ENCODE data around the gene NSD1. TPM values are rescaled to one million over a fixed set of nuclear protein-coding genes. Genes with fewer than 3 reads are reported as not detected.

Gene NSD1
- total RNA-seq, 1 experiment from 2014 or later: 62.2 TPM

GRCh38 chr5:177275883-177276282, 142.3 kb downstream of the NSD1 start:
- H3K4me2 ChIP-seq: no peak overlapping the region
- H3K4me3 ChIP-seq: no peak overlapping the region
- no peaks in the 10 kb centered on the region for H4K20me1 ChIP-seq (ENCODE audit: insufficient read depth)
- peaks cover 6% of the 10 kb centered on the region; the same call in 1 of the 2 replicates for H3F3A ChIP-seq (ENCODE audit: insufficient read depth, low read depth)
- H2AFZ ChIP-seq: no peak overlapping the region
- no peaks in the 10 kb centered on the region for H3K27me3 ChIP-seq (ENCODE audit: insufficient read depth, low read depth)
- H3K27ac ChIP-seq: no peak overlapping the region
- no peak for DNase-seq
- H3K36me3 ChIP-seq (ENCODE audit: low read depth): peaks cover 15% of the 10 kb centered on the region; the same call in 1 of the 2 replicates
- CTCF ChIA-PET: interaction anchor here (0.7 kb wide), 1 partner anchor 883 kb away, joined by 3 read pairs; no protein-coding TSS in a partner anchor
- no TSS peak for BruUV-seq (replicated peaks)
- TF ChIP-seq EZH2 (IDR thresholded peaks at IDR 0.05; ENCODE audit: low read depth) (no peak), CTCF (conservative IDR thresholded peaks at IDR 0.05) (no peak)
- H3K4me1 ChIP-seq (replicated peaks; ENCODE audit: insufficient read depth): no peaks in the 10 kb centered on the region
- H3K79me2 ChIP-seq (ENCODE audit: low read depth): no peaks in the 10 kb centered on the region
- POLR2A ChIA-PET (ENCODE audit: unreplicated experiment): no interaction called here
- no peaks in the 10 kb centered on the region for H3K9me2 ChIP-seq (ENCODE audit: insufficient read depth)
- no peaks in the 10 kb centered on the region for H3K9me3 ChIP-seq (ENCODE audit: insufficient read depth, low read depth)
- intact Hi-C loops (cut with micrococcal nuclease; ENCODE audit: unreplicated experiment): no loop called here

GRCh38 chr5:177276886-177277285, 143.3 kb downstream of the NSD1 start:
- Histone ChIP-seq H3K27ac (no peak overlapping the region), H3K9me2 (ENCODE audit: insufficient read depth) (no peaks in the 10 kb centered on the region), H3K27me3 (ENCODE audit: insufficient read depth, low read depth) (no peaks in the 10 kb centered on the region), H3K79me2 (ENCODE audit: low read depth) (no peaks in the 10 kb centered on the region), H4K20me1 (ENCODE audit: insufficient read depth) (no peaks in the 10 kb centered on the region; the same call in 1 of the 2 replicates), H3K4me1 (replicated peaks; ENCODE audit: insufficient read depth) (no peaks in the 10 kb centered on the region), H3K4me2 (no peak overlapping the region), H3K4me3 (no peak overlapping the region), H3K36me3 (ENCODE audit: low read depth) (peaks cover 15% of the 10 kb centered on the region; the same call in 1 of the 2 replicates), H3K9me3 (ENCODE audit: insufficient read depth, low read depth) (no peaks in the 10 kb centered on the region), H2AFZ (no peak overlapping the region), H3F3A (ENCODE audit: insufficient read depth, low read depth) (peaks cover 6% of the 10 kb centered on the region; the same call in 1 of the 2 replicates)
- intact Hi-C loops (cut with micrococcal nuclease; ENCODE audit: unreplicated experiment): no loop called here
- TF ChIP-seq EZH2 (IDR thresholded peaks at IDR 0.05; ENCODE audit: low read depth) (no peak), CTCF (conservative IDR thresholded peaks at IDR 0.05) (no peak)
- ChIA-PET POLR2A (ENCODE audit: unreplicated experiment) (no interaction called here), CTCF (no interaction called here)
- no TSS peak for BruUV-seq (replicated peaks)
- DNase-seq: no peak

- Histone ChIP-seq H3K36me3 (ENCODE audit: low read depth) (peaks cover 22% of the 10 kb centered on the region; the same call in 1 of the 2 replicates), H3K4me3 (no peak overlapping the region), H3F3A (ENCODE audit: insufficient read depth, low read depth) (peaks cover 8% of the 10 kb centered on the region), H3K27me3 (ENCODE audit: insufficient read depth, low read depth) (no peaks in the 10 kb centered on the region), H4K20me1 (ENCODE audit: insufficient read depth) (no peaks in the 10 kb centered on the region), H2AFZ (no peak overlapping the region), H3K4me2 (no peak overlapping the region), H3K4me1 (replicated peaks; ENCODE audit: insufficient read depth) (no peaks in the 10 kb centered on the region), H3K27ac (no peak overlapping the region), H3K79me2 (ENCODE audit: low read depth) (no peaks in the 10 kb centered on the region), H3K9me3 (ENCODE audit: insufficient read depth, low read depth) (no peaks in the 10 kb centered on the region), H3K9me2 (ENCODE audit: insufficient read depth) (no peaks in the 10 kb centered on the region)
- TF ChIP-seq EZH2 (IDR thresholded peaks at IDR 0.05; ENCODE audit: low read depth) (no peak), CTCF (conservative IDR thresholded peaks at IDR 0.05) (no peak)
- DNase-seq: no peak
- intact Hi-C loops (cut with micrococcal nuclease; ENCODE audit: unreplicated experiment): no loop called here
- no TSS peak for BruUV-seq (replicated peaks)
- ChIA-PET CTCF (no interaction called here), POLR2A (ENCODE audit: unreplicated experiment) (no interaction called here)
Measured at GRCh38 chr5:177288191-177288590, 154.6 kb downstream of the NSD1 start.
